Lower leg skin (tissue), 4 donors: ENCODE measurements around the gene MEF2D. TPM values are rescaled to one million over a fixed set of nuclear protein-coding genes. Genes with fewer than 3 reads are reported as not detected.

ENCODE experiments used
- DNase-seq, 2 donors: peaks; one replicate each; pipeline ENCODE4 v3.0.0-alpha.2; 2019; ENCODE audit warnings: low spot score in 2 of 2
- H3K4me3 ChIP-seq: fragments of 200-600 bp; sonication (generic); 2 replicates; pipeline ENCODE4 v1.5.1; 2017; ENCODE audit warnings: mild to moderate bottlenecking, low read depth; ENCODE audit not compliant: poor library complexity, severe bottlenecking
- CTCF ChIP-seq, 3 donors: fragments of 450-650 bp; IDR thresholded peaks; one replicate each; pipeline ENCODE4 v1.5.1; 2016; ENCODE audit warnings: antibody characterized with exemption in 3 of 3, mild to moderate bottlenecking in 3 of 3, moderate library complexity in 2 of 3
- POLR2A ChIP-seq, 2 donors: fragments of 450-650 bp; IDR thresholded peaks; one replicate each; pipeline ENCODE4 v1.6.1; 2016 to 2017; ENCODE audit warnings: antibody characterized with exemption in 2 of 2, mild to moderate bottlenecking in 1 of 2, moderate library complexity in 1 of 2
- WGBS, 2 donors: methylation state at CpG; one replicate each; pipeline ENCODE4 v1.1.5; 2018; 5-methylcytosine and 5-hydroxymethylcytosine counted together
- intact Hi-C: fragments of 100-400 bp; cut with DNase I; formaldehyde crosslinking; loops from one replicate; pipeline ENCODE4 v1.15.0; 2023; ENCODE audit warnings: low total_unique reads
- total RNA-seq, 4 donors: library from RNA; depleted of rRNA; stranded (reverse); fragments of >200 nt; gene quantifications; one replicate each; pipeline ENCODE4 v1.1.0, GENCODE V29; 2016

MEF2D gene
- total RNA-seq, 4 donors from 2014 or later = 32.1 to 67.3 (median 55.6) TPM

- H3K4me3 ChIP-seq = no peak overlapping the region
- WGBS, 2 donors = 37 to 39% methylated on average over 7 of the region's 7 CpGs
- DNase-seq = no peak
- intact Hi-C loops = no loop called here
- TF ChIP-seq POLR2A (IDR thresholded peaks at IDR 0.05) (no peak), CTCF (IDR thresholded peaks at IDR 0.05) (no peak)
These were observed 62.1 kb downstream of the MEF2D start for GRCh38 chr1:156438278-156438987.

- no peak for TF ChIP-seq CTCF (IDR thresholded peaks at IDR 0.05)
- TF ChIP-seq POLR2A (IDR thresholded peaks at IDR 0.05) = no peak
- intact Hi-C loops = no loop called here
- H3K4me3 ChIP-seq = no peak overlapping the region
- WGBS, 2 donors = 24% methylated on average over 19 of the region's 19 CpGs
- no peak for DNase-seq
These were observed 63.3 kb downstream of the MEF2D start for GRCh38 chr1:156437037-156437867.

- 3 to 4% methylated on average over 51 to 70 of the region's 77 CpGs for WGBS, 2 donors
- no peak for TF ChIP-seq POLR2A (IDR thresholded peaks at IDR 0.05)
- no peak for TF ChIP-seq CTCF (IDR thresholded peaks at IDR 0.05)
- DNase-seq = no peak
- intact Hi-C loops = no loop called here
- H3K4me3 ChIP-seq = no peak overlapping the region
These were observed 64.2 kb downstream of the MEF2D start for GRCh38 chr1:156436141-156437036.

GRCh38 chr1:156435545-156436140 is 64.9 kb downstream of the MEF2D start:
- DNase-seq = no peak
- H3K4me3 ChIP-seq = no peak overlapping the region
- intact Hi-C loops = no loop called here
- WGBS, 2 donors = 1 to 5% methylated on average over 46 to 48 of the region's 59 CpGs
- TF ChIP-seq POLR2A (IDR thresholded peaks at IDR 0.05) = no peak
- no peak for TF ChIP-seq CTCF (IDR thresholded peaks at IDR 0.05)

GRCh38 chr1:156434989-156435544 is 65.5 kb downstream of the MEF2D start:
- DNase-seq = no peak
- TF ChIP-seq CTCF (IDR thresholded peaks at IDR 0.05) = no peak
- no peak for TF ChIP-seq POLR2A (IDR thresholded peaks at IDR 0.05)
- 30 to 34% methylated on average over 18 to 20 of the region's 20 CpGs for WGBS, 2 donors
- intact Hi-C loops = no loop called here
- no peak overlapping the region for H3K4me3 ChIP-seq
